Breast epithelium (tissue), 4 donors: Measurements from ENCODE around the gene PNPLA7. TPM values are rescaled to one million over a fixed set of nuclear protein-coding genes. Genes with fewer than 3 reads are reported as not detected.
"Not testable (repeated sequence)": the region's sequence is repeated elsewhere in the genome, so short reads cannot be mapped to it uniquely, and the experiment has no call there.

Experiments
- DNase-seq, 2 donors: peaks; one replicate each; pipeline ENCODE4 v3.0.0-alpha.2; 2019; ENCODE audit warnings: low spot score in 2 of 2
- H3K27ac ChIP-seq, 2 donors: fragments of 200-600 bp; sonication (generic) in 1 of 2; one replicate each; pipeline ENCODE4 v1.5.1; 2016 to 2019; ENCODE audit warnings: mild to moderate bottlenecking in 1 of 2
- H3K27me3 ChIP-seq, 2 donors: fragments of 200-600 bp; sonication (generic) in 1 of 2; one replicate each; pipeline versions ENCODE4 v1.5.1 to v1.6.0; 2017 to 2019; ENCODE audit warnings: control low read depth in 1 of 2, mild to moderate bottlenecking in 1 of 2
- H3K36me3 ChIP-seq: fragments of 200-600 bp; one replicate; pipeline ENCODE4 v1.5.1; 2019
- H3K4me1 ChIP-seq, 2 donors: fragments of 200-600 bp; sonication (generic); one replicate each; pipeline ENCODE4 v1.5.1; 2016 to 2019; ENCODE audit warnings: control low read depth in 1 of 2
- H3K4me3 ChIP-seq, 3 donors: fragments of 200-600 bp; sonication (generic); 1 replicate in 2 of 3; 2 replicates in 1 of 3; pipeline ENCODE4 v1.5.1; 2016 to 2019; ENCODE audit warnings: mild to moderate bottlenecking in 3 of 3, moderate library complexity in 2 of 3
- H3K9me3 ChIP-seq, 2 donors: fragments of 200-600 bp; sonication (generic) in 1 of 2; one replicate each; pipeline ENCODE4 v1.5.1; 2016 to 2019; ENCODE audit warnings: control low read depth in 1 of 2
- POLR2A ChIP-seq: fragments of 450-650 bp; IDR thresholded peaks from one replicate; pipeline ENCODE4 v1.6.1; 2016; ENCODE audit warnings: antibody characterized with exemption, mild to moderate bottlenecking, moderate library complexity
- POLR2AphosphoS5 ChIP-seq, 3 donors: sonication (generic); formaldehyde crosslinking; IDR thresholded peaks; one replicate each; pipeline ENCODE4 v1.6.1; 2017; ENCODE audit warnings: antibody characterized with exemption in 3 of 3
- intact Hi-C: fragments of 100-400 bp; cut with DNase I; formaldehyde crosslinking; loops from one replicate; pipeline ENCODE4 v1.15.1; 2023; ENCODE audit warnings: low total_unique reads
- total RNA-seq, 3 donors: library from RNA; depleted of rRNA; stranded (reverse); fragments of >200 nt; gene quantifications; one replicate each; pipeline ENCODE4 v1.1.0, GENCODE V29; 2016
- TF ChIP-seq, protein P1 (sequence below), 3 donors: fragments of 450-650 bp; IDR thresholded peaks; one replicate each; pipeline ENCODE4 v1.5.1; 2016 to 2017; ENCODE audit warnings: antibody characterized with exemption in 3 of 3, mild to moderate bottlenecking in 3 of 3, moderate library complexity in 3 of 3

The PNPLA7 gene
- total RNA-seq, 3 donors from 2014 or later, result 17.3 to 18.7 (median 17.7) TPM

DNA sequence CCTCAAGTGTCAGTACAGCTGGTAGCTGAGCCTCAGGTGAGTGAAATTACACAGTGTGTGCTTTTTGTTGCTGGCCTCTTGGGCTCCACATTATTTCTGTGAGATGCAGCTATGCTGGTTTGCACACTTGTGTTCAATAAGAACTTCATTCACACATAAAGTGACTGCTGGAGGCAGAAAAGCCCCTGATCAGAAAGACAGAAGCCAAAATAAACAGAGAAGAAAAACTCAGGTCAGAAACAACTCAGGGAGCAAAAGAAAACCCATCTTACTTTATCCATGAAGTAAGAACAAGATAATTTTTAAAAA lies 15.1 kb downstream of the PNPLA7 start:
- H3K27me3 ChIP-seq, result no peaks in the 10 kb centered on the region
- H3K36me3 ChIP-seq, result no peaks in the 10 kb centered on the region
- H3K27ac ChIP-seq, result no peak overlapping the region
- no peak overlapping the region for H3K4me3 ChIP-seq
- intact Hi-C loops, result no loop called here
- H3K9me3 ChIP-seq, result no peaks in the 10 kb centered on the region
- no peak for DNase-seq
- TF ChIP-seq POLR2AphosphoS5 (IDR thresholded peaks at IDR 0.05), result no peak
- TF ChIP-seq, protein P1, sequence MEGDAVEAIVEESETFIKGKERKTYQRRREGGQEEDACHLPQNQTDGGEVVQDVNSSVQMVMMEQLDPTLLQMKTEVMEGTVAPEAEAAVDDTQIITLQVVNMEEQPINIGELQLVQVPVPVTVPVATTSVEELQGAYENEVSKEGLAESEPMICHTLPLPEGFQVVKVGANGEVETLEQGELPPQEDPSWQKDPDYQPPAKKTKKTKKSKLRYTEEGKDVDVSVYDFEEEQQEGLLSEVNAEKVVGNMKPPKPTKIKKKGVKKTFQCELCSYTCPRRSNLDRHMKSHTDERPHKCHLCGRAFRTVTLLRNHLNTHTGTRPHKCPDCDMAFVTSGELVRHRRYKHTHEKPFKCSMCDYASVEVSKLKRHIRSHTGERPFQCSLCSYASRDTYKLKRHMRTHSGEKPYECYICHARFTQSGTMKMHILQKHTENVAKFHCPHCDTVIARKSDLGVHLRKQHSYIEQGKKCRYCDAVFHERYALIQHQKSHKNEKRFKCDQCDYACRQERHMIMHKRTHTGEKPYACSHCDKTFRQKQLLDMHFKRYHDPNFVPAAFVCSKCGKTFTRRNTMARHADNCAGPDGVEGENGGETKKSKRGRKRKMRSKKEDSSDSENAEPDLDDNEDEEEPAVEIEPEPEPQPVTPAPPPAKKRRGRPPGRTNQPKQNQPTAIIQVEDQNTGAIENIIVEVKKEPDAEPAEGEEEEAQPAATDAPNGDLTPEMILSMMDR (IDR thresholded peaks at IDR 0.05), result no peak
- no peak for TF ChIP-seq POLR2A
- peaks cover 0 to 8% of the 10 kb centered on the region in 2 donors for H3K4me1 ChIP-seq

DNA sequence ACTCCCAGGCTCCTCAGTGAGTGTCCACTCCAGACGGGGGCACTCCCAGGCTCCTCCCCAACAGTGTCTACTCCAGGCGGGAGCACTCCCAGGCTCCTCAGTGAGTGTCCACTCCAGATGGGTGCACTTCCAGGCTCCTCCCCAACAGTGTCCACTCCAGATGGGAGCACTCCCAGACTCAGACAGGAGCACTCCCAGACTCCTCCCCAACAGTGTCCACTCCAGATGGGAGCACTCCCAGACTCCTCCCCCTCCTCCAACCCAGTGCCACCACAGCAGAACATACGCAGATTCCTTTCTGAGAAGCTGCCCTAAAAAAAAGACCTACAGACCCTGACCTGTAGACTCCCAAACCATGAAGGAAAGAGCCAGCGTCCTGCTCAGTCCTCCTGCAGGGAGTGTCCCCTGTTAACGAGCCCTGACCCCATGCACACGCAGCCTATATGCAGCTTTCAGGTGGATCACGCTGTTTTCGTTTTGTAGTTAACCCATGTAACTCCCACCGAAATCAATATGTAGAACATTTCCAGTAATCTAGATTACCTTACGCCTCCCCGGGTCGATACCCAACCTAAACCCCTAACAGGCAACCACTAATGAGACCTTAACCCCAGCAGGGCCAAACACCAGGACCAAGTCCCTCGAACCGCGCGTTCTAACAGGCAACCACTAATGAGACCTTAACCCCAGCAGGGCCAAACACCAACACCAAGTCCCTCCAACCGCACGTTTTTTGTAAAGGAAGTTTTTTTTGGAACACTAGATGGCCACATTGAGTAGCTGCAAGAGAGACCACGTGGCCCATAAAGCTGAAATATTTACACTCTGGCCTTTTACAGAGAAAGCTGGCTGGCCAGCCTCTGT lies 15.7 kb downstream of the PNPLA7 start:
- Histone ChIP-seq H3K36me3 (no peaks in the 10 kb centered on the region), H3K9me3 (no peaks in the 10 kb centered on the region), H3K4me1 (peaks cover 0 to 8% of the 10 kb centered on the region in 2 donors), H3K4me3 (no peak overlapping the region), H3K27ac (no peak overlapping the region), H3K27me3 (no peaks in the 10 kb centered on the region)
- DNase-seq, result no peak
- intact Hi-C loops, result no loop called here
- TF ChIP-seq POLR2A (no peak), POLR2AphosphoS5 (IDR thresholded peaks at IDR 0.05) (no peak)
- TF ChIP-seq, protein P1 (IDR thresholded peaks at IDR 0.05), result peak in 2 of 3 donors; percentile 39 to 43

DNA sequence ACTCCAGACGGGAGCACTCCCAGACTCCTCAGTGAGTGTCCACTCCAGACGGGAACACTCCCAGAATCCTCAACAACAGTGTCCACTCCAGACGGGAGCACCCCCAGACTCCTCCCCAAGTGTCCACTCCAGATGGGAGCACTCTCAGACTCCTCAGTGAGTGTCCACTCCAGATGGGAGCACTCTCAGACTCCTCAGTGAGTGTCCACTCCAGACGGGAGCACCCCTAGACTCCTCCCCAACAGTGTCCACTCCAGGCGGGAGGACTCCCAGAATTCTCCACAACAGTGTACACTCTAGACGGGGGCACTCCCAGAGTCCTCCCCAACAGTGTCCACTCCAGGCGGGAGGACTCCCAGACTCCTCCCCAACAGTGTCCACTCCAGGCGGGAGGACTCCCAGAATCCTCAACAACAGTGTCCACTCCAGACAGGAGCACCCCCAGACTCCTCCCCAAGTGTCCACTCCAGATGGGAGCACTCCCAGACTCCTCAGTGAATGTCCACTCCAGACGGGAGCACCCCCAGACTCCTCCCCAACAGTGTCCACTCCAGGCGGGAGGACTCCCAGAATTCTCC lies 17.2 kb downstream of the PNPLA7 start:
- DNase-seq, H3K27me3 ChIP-seq, H3K36me3 ChIP-seq, H3K4me3 ChIP-seq, H3K27ac ChIP-seq, H3K4me1 ChIP-seq, intact Hi-C loops, H3K9me3 ChIP-seq: not testable (repeated sequence)

DNA sequence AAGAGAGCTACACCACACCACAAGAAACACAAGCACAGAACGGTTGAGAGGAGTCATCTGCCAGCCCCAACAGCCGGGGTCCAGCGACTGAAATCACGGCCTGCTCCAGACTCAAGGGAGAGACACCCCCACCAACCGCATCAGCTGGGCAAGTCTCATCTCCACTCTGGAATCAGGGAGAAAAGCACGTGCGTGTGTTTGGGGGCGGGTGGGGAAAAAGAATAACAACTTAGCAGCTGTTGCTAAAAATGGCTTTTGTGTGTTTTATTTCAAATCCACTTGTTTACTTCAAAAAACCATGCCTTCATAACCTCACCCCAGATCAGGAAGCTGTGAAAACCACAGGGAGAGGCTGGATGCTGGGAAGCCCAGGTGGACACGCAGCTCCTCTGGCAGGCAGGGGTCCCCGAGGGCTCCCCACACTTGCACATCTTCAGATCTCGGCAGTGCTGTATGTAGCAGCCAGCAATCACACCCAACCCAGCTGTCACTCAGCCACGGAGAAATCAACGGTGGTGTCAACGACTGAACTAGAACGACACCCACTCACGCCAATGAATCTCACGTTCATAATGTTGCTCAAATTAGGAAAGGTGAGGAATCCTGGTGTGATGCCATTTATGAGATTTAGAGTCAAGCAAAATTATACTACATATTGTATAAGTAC lies 19.0 kb downstream of the PNPLA7 start:
- H3K36me3 ChIP-seq, result no peaks in the 10 kb centered on the region
- peak overlapping the region in 1 of 2 donors; percentile 43 for H3K27ac ChIP-seq
- no peaks in the 10 kb centered on the region for H3K27me3 ChIP-seq
- intact Hi-C loops, result no loop called here
- no peak for DNase-seq
- peaks cover 0 to 8% of the 10 kb centered on the region in 2 donors for H3K4me1 ChIP-seq
- peak overlapping the region in 1 of 3 donors; percentile 8 for H3K4me3 ChIP-seq
- no peaks in the 10 kb centered on the region for H3K9me3 ChIP-seq
- TF ChIP-seq POLR2A (no peak), POLR2AphosphoS5 (IDR thresholded peaks at IDR 0.05) (no peak)
- TF ChIP-seq, protein P1 (IDR thresholded peaks at IDR 0.05), result no peak

DNA sequence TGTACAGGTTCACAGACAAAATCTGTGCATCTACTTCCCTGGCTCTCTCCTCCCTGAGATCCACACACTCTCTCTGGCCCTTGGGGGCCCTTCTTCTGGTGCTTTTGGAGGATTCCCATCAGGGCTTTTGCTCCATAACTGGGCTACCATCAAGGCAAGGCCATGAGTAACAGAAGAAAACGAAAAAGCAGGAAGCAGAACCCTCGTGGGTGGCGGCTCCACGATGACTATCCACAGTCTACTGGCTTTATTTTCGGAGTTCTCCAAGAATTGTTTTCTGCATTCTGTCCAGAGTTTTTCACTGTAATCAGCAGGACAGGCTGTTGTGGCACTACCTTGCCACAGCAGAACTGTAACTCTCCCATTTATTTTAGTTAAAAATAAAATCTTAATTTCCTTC lies 19.9 kb downstream of the PNPLA7 start:
- Histone ChIP-seq H3K27ac (no peak overlapping the region), H3K36me3 (no peaks in the 10 kb centered on the region), H3K9me3 (no peaks in the 10 kb centered on the region), H3K4me1 (peaks cover 0 to 8% of the 10 kb centered on the region in 2 donors), H3K27me3 (no peaks in the 10 kb centered on the region), H3K4me3 (no peak overlapping the region)
- DNase-seq, result no peak
- intact Hi-C loops, result no loop called here
- no peak for TF ChIP-seq POLR2AphosphoS5 (IDR thresholded peaks at IDR 0.05)
- TF ChIP-seq, protein P1 (IDR thresholded peaks at IDR 0.05), result no peak
- TF ChIP-seq POLR2A, result no peak
